NT2/D1 (cell line): ENCODE results near the gene UNK.

Source experiments
- SUZ12 ChIP-seq: IDR thresholded peaks from 2 replicates; pipeline ENCODE4 v1.6.1; 2011; ENCODE audit not compliant: insufficient read length, insufficient read depth; ENCODE audit errors: extremely low read depth
- YY1 ChIP-seq: IDR thresholded peaks from 2 replicates; pipeline ENCODE4 v1.6.1; 2011; ENCODE audit not compliant: insufficient read length, insufficient read depth
- ZNF274 ChIP-seq: IDR thresholded peaks from 2 replicates; pipeline ENCODE4 v1.6.1; 2011; ENCODE audit warnings: mild to moderate bottlenecking, low read depth, low read length

- TF ChIP-seq YY1 (no peak), ZNF274 (no peak), SUZ12 (no peak)
These were observed 33.8 kb upstream of the UNK start for GRCh38 chr17:75750661-75751423.
